Stimulated activated CD8-positive, alpha-beta memory T cell treated with anti-CD3 and anti-CD28 coated beads, Interleukin-7, amount 100 ng/mL, for 24 hours (primary cell): Measurements from ENCODE around the gene LYRM2.
A peak's percentile ranks its signal among the peaks of the same experiment; 100 is the strongest.
"Not testable (repeated sequence)": the region's sequence is repeated elsewhere in the genome, so short reads cannot be mapped to it uniquely, and the experiment has no call there.

Source experiments
- DNase-seq: peaks from one replicate; pipeline ENCODE4 v3.0.0-alpha.2; 2020; ENCODE audit warnings: low read depth

Gene LYRM2

DNA sequence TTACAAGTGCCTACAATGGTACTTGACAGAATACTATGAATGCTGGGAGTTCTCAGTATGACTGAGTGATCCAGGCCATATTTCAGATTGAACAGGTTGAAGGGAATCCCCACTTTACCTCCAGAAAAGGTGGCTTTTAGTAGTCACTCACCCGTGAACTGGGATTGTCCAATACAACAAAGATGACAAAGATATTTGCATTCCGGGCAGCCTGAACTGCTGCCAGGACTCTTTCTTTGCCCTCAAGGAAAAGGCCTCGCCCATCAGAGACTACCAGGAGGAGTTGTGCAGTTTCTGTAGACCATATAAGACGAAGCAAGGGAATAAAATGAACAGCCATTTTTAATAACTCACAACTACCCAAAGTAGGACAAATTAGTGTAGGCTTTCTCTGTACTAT is 6.3 kb upstream of the LYRM2 start:
- no peak for DNase-seq

DNA sequence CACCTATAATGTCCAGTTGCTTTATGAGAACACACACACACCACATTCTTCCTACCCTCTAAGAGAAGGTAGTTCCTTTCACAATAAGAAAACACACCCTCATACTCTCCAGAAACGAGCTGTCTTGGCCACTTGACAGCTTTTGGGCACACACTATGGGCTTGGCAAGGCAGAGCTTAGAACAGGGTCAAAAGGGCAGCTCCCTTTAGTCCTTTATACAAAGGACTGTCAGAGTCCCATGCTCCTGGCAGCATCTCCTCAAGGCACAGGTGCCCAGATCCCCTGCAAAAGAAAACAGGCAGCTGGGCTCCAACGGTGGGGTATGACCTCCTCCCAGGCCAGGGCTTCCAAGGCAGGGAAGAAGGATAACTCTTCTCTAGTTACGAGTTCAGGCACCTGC is 4.9 kb upstream of the LYRM2 start:
- DNase-seq: no peak

DNA sequence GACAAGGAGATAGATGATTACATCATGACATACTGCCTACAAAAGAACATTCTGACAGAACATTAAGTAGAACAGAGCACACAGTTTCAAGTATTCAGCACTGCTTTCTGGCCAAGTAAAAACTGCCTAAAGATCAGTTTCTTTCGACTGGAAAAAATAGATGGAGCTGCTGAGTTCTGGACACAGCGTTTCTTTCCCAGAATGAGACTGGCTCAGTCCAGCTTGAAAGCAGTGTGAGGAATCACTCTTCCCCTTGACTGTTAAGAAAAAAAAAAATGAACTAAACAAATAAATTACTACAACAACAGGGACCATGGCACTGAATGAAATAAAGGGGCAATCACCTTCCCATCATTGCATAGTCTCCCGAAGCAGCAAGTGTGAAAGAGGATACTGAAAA is 4.4 kb upstream of the LYRM2 start:
- DNase-seq: no peak

DNA sequence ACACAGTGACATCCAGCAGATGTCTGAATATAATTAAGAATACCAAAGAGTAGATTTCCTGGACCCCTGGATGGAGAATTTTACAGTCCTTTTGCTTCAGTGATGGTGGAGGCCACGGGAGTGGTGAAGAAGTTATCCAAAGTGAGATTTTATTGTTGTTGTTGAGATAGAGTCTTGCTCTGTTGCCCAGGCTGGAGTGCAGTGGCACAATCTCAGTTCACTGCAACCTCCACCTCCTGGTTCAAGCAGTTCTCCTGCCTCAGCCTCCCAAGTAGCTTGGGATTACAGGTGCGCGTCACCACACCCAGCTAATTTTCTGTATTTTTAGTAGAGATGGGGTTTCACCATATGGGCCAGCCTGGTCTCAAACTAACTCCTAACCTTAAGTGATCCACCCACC is 3.0 kb upstream of the LYRM2 start:
- not testable (repeated sequence) for DNase-seq

DNA sequence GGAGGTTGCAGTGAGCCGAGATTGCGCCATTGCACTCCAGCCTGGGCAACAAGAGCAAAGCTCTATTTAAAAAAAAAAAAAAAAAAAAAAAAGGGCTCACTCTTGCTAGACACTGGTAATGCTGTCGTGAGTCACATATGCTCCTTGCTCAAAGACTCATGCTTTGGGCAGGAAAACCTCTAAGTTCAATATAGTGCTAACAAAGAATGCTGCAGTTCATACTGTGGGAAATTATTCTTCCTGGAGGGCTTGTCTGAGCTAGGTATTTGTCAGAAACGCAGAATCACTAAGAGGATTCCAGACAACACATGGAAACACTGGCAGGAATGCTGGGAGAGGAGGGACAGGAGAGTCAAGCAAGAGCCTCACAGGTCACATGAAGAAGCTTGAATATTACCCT is 2.3 kb upstream of the LYRM2 start:
- DNase-seq: no peak

DNA sequence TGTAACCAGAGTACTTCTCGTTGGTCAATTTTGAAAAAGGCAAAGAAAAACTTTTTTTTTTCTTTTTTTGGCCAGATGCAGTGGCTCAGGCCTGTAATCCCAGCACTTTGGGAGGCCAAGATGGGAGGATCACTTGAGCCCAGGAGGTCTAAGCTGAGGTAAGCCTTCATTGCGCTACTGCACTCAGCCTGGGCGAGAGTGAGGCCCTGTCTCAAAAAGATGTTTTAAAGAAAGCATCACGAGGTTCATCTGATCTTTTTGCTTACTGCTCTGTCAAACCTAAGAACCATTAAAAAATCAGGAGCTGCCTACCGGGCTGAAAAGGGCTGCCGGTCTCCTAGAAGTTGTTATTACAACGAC is 607 bp downstream of the LYRM2 start:
- no peak for DNase-seq

DNA sequence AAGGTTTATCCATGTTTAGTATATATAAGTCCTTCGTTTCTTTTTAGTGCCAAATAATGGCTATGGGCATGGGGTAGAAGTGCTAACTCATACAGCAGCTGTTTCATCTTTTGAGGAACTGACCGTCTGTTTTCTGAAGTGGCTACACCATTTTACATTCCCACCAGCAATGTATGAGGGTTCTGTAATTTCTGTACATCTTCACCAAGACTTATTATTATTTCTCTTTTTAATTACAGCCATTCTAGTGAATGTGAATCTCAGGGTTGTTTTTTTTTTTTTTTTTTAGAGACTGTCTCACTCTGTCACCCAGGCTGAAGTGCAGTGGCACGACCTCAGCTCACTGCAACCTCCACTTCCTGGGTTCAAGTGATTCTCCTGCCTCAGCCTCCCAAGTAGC is 2.1 kb downstream of the LYRM2 start:
- DNase-seq: not testable (repeated sequence)

DNA sequence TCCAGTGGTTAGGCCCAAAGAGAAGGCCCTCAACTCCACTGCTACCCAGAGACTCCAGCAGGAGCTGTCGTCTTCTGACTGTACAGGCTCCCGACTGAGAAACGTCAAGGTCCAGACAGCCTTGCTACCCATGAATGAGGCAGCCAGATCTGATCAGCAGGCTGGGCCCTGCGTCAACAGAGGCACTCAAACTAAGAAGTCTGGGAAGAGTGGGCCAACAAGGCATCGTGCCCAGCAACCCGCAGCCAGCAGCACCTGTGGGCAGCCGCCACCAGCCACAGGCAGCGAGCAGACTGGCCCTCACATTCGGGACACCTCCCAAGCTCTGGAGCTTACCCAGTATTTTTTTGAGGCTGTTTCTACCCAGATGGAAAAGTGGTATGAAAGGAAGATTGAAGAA is 8.1 kb downstream of the LYRM2 start:
- no peak for DNase-seq

DNA sequence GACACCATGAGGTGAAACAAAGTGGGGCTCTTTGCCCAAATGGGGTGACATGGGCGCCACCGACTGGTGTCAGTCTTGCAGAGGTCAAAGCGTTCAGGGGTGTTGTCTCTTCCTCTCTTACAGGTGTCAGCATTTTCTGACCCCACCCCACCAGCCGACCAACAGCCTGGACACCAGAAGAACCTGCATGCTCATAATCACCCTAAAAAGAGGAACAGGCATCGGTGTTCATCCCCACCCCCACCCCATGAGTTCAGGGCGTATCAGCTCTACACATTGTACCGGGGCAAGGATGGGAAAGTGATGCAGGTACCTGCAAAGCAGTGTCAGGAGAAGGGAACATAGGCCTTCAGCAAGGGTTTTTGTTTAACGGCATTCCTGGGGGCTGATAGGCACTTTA is 14.8 kb downstream of the LYRM2 start:
- no peak for DNase-seq

DNA sequence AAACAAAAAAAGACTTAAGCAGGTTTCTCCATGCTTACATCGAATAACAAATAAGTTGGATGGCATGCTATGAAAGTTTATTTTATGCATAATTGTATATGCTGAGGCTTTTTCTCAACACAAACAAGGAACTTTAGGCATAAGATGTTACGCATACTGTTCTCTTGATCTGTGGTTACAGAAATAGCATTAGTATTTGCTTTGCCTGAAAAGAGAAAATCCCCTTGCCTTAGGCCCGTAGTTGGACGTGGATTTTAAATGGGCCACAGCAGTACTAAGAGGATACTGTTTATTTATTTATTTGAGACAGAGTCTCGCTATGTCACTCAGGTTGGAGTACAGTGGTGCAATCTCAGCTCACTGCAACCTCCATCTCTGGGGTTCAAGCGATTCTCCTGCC is 19.0 kb downstream of the LYRM2 start:
- no peak for DNase-seq

DNA sequence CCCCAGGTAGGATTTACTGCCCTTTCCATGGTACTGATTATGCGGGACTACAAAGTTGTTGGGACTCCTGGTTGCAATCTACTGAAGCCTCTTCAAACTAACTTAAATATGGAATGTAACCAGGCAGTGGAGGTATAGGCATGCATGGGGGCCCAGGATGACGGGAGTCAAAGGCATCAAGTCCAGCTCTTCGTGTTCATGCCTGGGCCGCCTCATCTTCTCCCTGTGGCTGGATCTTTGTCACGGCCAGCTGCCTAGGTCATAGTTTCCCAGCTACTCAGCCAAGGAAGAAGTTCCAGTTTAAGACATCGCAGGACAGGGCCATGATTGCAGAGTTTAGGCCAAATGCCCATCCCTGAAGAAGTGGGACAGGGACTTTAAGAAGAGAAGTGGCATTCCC is 20.5 kb downstream of the LYRM2 start:
- DNase-seq: no peak

DNA sequence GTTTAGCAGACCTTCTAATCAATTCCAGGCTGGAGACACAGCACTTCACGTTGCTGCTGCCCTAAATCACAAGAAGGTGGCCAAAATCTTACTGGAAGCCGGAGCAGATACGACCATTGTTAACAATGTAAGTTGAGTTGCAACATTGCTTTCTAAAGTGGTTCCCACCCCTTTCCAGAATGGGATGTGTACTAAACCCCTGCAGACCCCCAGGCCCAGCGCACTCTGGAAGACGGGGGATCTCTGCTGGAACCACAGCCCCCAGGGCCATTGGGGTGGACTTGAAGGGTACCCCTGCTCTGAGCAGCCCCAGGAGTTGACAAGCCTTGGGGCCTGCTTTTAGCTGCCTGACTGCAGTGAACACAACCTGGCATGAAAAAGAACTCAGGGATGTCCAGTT is 22.0 kb downstream of the LYRM2 start:
- DNase-seq: no peak

DNA sequence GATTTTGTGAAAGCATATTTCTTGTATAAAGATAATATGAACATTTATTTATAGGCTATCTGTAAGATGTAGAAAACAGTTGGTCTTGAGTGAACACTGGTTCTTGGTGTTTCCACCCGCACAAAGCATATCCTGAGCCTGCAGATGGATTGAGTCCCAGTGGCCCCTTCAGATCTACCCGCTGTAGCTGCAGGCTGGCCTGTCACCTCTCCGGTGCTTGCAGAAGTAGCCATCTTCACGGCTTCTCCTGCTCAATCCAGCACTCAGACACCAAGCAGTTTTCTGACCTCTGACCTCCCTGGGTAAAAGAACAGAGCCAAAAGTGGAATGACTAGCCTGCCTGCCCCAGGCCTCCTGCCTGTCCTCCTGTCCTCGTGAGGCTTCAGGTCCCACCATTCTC is 22.7 kb downstream of the LYRM2 start:
- DNase-seq: no peak

DNA sequence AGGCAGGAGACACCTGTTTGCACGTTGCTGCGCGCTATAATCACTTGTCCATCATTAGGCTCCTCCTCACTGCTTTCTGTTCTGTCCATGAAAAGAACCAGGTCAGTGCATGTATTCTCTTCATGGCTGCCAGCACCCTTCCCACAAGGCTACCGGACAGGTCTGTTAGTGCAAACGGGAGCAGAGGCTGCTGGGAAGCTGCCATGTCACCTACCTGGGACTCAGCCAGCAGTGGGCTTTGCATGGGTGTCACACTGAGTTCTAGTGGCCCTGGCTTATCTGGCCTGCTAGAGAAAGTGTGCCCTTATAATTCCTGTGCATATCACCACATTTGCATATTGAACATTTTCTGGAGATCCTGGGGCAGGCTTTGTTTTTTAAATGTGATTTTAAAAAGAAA is 24.8 kb downstream of the LYRM2 start:
- no peak for DNase-seq

DNA sequence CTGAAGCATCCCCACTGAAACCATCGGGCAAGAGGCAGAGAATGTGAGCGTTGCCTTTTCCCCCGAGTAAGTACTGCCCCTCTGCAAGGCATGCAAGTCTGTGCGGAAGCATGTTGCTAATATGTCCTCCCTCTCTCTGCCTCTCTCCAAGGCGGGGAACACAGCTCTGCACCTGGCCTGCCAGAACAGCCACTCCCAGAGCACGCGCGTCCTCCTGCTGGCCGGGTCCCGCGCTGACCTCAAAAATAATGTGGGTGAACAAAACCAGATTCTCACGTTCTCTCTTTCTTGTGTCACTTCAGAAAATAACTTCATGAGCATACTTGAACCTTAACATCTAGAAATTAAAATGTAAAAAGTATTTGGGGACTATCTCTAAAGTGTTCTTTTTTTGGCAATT is 26.4 kb downstream of the LYRM2 start:
- DNase-seq: no peak

DNA sequence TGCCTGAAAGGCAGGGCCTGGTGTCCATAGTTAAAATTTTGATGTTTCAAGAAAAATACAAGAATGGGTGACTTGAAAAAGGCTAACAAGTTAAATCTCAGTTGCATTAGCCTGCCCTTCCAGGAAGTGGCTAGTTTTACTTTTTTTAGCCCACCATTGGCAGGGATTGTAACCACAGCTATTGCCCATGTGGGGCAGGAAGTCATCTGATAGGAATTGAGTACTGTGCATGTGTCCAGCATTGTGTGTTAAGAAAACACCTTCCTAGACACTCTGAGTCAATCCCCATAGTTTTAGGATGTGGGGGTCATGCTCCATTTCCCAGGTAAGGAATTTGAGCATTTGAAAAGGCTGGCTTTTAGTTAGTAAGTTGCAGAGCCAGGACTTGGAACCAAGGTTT is 26.9 kb downstream of the LYRM2 start:
- no peak for DNase-seq

DNA sequence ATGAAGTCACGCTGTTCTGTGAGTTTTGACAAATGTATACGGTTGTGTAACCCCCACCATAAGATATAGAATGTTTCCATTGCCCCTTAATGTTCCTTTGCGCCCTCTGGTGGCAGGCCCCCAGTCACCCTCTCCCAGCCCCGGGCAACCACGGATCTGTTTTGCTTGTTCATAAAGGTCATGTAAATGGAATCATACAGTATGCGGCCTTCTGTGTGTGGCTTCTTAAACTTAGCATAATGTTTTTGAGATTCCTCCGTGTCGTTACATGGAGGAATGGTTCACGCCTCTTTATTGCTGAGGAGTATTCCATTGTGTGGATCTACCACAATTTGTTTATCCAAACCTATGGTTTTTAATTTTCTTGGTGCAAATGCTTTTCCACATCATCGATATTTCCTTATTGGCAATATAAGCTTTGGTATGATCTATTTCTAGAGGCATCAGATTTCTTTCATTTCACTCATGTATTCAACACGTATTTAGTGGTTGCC is 28.4 kb downstream of the LYRM2 start:
- peak; percentile 65 for DNase-seq

DNA sequence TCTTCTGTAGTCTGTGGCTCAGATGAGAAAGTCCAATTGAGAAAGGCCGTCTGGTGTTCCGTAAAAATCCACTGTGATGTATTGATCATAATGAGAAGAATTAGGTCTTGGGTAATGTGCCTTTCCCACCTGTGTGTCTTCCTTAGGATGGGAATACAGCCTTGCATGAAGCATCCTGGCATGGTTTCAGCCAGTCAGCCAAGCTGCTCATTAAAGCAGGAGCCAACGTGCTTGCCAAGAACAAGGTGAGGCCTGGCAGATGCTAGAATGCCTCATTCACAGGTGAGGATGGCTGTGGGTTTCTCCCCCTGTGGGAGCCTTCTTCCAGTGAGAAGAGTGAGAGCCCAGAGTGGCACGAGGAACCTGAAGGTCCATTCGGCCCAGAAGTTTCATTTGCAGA is 32.7 kb downstream of the LYRM2 start:
- DNase-seq: no peak

DNA sequence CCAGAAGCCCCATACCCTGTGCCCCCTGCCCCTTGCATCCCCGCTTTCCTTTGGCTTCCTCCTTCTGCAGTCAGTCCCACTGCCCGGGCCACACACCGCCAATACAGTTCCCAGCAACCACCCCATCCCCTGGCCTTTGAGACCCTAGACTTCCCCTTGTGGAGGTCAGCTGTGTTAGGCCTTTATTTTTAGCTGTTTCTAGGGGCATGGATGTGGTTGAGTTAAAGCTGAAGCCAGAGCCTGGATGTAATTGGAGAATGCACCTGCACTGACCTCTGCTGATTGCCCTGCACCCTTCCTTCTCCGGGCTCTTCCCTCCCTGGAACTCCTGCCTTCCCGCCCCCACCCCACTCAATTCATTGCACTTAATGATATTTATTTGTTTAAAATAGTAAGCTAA is 33.9 kb downstream of the LYRM2 start:
- DNase-seq: no peak

DNA sequence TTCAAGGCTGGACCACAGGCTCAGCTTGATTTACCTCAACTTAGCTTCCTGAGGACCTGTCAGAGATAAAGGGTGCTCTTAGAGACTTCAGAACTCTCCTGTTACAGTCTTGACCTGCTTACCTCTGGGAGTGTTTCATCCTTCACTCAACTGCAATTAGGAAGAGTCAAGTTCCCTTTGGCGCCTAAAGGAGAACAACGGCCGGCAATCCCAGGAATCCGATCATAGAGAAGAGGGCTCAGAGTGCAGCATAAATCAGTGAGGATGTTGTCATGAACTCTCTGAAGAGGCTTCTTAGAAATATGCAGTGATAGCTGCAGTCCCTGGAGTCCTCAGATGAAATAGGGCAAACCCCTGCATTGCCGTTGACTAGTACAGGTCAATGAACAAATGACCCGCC is 36.4 kb downstream of the LYRM2 start:
- no peak for DNase-seq

DNA sequence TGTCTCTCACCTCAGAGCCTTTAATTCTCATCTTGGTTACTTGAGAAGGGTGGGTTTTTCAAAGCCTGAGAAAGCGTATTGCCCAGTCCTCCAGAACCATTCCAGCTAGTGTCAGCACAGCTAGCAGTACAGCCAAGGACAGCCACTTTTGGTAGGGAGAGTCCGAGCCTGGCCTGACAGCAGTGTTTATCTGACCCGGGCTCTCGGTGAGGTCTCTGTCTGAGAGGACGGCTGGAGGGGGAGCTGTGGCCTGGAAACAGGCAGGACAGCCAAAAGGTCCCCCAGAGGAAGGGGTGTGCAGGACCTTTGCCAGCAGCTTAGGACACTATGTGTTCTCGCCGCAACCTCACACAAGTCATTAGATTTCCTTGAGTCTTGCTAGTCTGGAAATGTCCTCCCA is 38.8 kb downstream of the LYRM2 start:
- no peak for DNase-seq

DNA sequence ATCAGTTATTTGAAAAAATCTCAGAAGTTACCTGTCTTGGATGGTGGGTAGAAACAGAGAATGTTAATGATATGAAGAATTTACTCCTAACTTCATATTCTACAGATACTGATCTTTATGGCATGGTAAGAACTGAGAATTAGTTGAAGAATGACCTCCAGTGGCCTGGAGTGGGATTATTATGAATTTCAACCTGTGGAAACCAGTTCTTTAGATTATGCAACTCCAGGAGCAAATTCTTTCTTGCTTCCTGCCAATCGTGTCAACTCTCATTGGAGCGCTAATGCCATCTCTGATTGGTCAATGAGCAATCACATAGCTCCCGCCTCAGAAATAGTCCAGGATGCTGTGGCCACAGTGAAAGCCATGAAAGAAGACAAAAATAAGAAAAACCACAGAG is 40.6 kb downstream of the LYRM2 start:
- DNase-seq: no peak

DNA sequence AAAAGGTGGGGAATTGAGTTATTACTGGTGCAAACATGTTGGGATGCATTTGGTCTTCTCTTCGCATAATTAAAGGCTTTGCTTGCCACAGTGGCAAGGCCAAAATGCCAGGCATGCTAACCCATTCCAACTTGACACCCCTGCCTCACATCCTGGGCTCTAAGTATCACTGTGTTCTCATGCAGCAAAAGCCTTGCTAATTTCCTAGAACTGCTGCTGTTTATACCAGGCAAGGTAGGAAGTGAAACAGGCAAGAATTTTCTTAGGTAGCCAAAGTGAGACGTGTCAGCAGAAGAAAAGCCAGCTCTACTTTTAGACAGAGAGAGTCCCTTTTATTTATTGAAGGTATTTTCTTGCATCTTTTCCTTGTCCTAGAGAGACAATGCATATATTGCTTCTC is 41.2 kb downstream of the LYRM2 start:
- no peak for DNase-seq

DNA sequence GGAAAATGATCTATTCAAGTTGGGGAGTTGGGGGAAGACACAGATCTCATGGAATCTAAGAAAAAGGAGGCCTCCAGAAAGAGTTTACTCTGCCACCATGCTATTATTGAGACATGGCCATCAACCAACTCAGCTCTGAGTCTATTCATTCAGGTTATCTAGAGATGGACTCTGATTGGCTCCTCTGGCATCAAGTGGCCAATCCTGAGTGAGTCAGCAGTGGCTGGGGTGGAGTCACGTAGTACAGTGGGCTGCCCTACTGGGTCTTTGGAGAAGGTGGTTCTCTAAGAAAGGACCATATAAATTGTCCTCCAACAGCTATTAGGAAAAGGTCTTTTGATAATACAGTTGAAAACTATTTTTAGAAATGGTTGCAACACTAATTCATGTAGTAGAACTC is 42.1 kb downstream of the LYRM2 start:
- no peak for DNase-seq

DNA sequence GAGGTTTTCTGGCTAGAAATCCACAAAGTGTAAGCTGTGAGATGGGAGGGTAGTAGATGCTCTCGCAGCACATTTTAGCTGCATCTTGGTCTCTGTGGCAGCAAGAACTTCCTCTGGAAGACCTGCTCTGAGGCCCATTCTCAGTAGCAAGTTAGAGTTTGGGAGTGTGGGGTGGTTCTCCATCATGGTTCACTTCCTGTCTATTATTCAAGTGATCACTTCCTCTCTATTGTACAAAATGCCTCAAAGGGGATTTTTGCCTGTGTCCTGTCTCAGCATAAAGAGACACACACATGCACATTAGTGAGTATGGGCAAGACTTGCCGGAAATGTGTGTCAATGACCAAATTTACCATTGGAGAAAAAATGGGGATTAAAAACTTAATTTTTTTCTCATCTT is 42.5 kb downstream of the LYRM2 start:
- DNase-seq: no peak
